ENCODE data around the gene COG6.

The COG6 gene

GRCh38 chr13:39777021-39777420 is 121.6 kb downstream of the COG6 start:
- peaks cover 8% of the 10 kb centered on the region for H3K9me3 Mint-ChIP-seq
- H3K36me3 Mint-ChIP-seq, result peaks cover 6% of the 10 kb centered on the region
- H3K4me3 Mint-ChIP-seq, result peak overlapping the region; percentile 65
- H3K27ac Mint-ChIP-seq, result peak overlapping the region; percentile 98
- no peaks in the 10 kb centered on the region for H3K27me3 Mint-ChIP-seq
- peaks cover 49% of the 10 kb centered on the region for H3K4me1 Mint-ChIP-seq

GRCh38 chr13:39777527-39778061 is 122.1 kb downstream of the COG6 start:
- Mint-ChIP-seq H3K9me3 (peaks cover 8% of the 10 kb centered on the region), H3K27me3 (no peaks in the 10 kb centered on the region), H3K4me1 (peaks cover 49% of the 10 kb centered on the region), H3K27ac (peak overlapping the region; percentile 98), H3K4me3 (peak overlapping the region; percentile 65), H3K36me3 (peaks cover 2% of the 10 kb centered on the region)

- H3K27me3 Mint-ChIP-seq, result no peaks in the 10 kb centered on the region
- peaks cover 49% of the 10 kb centered on the region for H3K4me1 Mint-ChIP-seq
- H3K27ac Mint-ChIP-seq, result peak overlapping the region; percentile 76
- peaks cover 8% of the 10 kb centered on the region for H3K9me3 Mint-ChIP-seq
- H3K36me3 Mint-ChIP-seq, result peaks cover 2% of the 10 kb centered on the region
- no peak overlapping the region for H3K4me3 Mint-ChIP-seq
Observed at GRCh38 chr13:39779337-39780265, 124.1 kb downstream of the COG6 start.

- H3K4me3 Mint-ChIP-seq, result no peak overlapping the region
- H3K27ac Mint-ChIP-seq, result peak overlapping the region; percentile 51
- peaks cover 2% of the 10 kb centered on the region for H3K36me3 Mint-ChIP-seq
- H3K9me3 Mint-ChIP-seq, result peaks cover 8% of the 10 kb centered on the region
- no peaks in the 10 kb centered on the region for H3K27me3 Mint-ChIP-seq
- H3K4me1 Mint-ChIP-seq, result peaks cover 49% of the 10 kb centered on the region
Observed at GRCh38 chr13:39780711-39781110, 125.2 kb downstream of the COG6 start.

- H3K4me3 Mint-ChIP-seq, result no peak overlapping the region
- H3K36me3 Mint-ChIP-seq, result peaks cover 4% of the 10 kb centered on the region
- H3K27me3 Mint-ChIP-seq, result no peaks in the 10 kb centered on the region
- peaks cover 8% of the 10 kb centered on the region for H3K9me3 Mint-ChIP-seq
- peak overlapping the region; percentile 51 for H3K27ac Mint-ChIP-seq
- peaks cover 42% of the 10 kb centered on the region for H3K4me1 Mint-ChIP-seq
Observed at GRCh38 chr13:39781381-39781780, 125.9 kb downstream of the COG6 start.

- Mint-ChIP-seq H3K27me3 (no peaks in the 10 kb centered on the region), H3K9me3 (no peaks in the 10 kb centered on the region), H3K27ac (no peak overlapping the region), H3K4me1 (peaks cover 26% of the 10 kb centered on the region), H3K4me3 (no peak overlapping the region), H3K36me3 (peaks cover 2% of the 10 kb centered on the region)
Observed at GRCh38 chr13:39783051-39783450, 127.6 kb downstream of the COG6 start.

- Mint-ChIP-seq H3K4me1 (peaks cover 13% of the 10 kb centered on the region), H3K4me3 (no peak overlapping the region), H3K27ac (no peak overlapping the region), H3K36me3 (peaks cover 5% of the 10 kb centered on the region), H3K9me3 (no peaks in the 10 kb centered on the region), H3K27me3 (no peaks in the 10 kb centered on the region)
Observed at GRCh38 chr13:39784347-39784746, 128.9 kb downstream of the COG6 start.

GRCh38 chr13:39786091-39786490 is 130.6 kb downstream of the COG6 start:
- H3K27ac Mint-ChIP-seq, result no peak overlapping the region
- H3K4me1 Mint-ChIP-seq, result peaks cover 5% of the 10 kb centered on the region
- H3K36me3 Mint-ChIP-seq, result peaks cover 6% of the 10 kb centered on the region

GRCh38 chr13:39787086-39787487 is 131.6 kb downstream of the COG6 start:
- H3K9me3 Mint-ChIP-seq, result peaks cover 2% of the 10 kb centered on the region
- no peaks in the 10 kb centered on the region for H3K27me3 Mint-ChIP-seq

More at GRCh38 chr13:39786091-39786490, 130.6 kb downstream of the COG6 start:
- Mint-ChIP-seq H3K9me3 (no peaks in the 10 kb centered on the region), H3K27me3 (no peaks in the 10 kb centered on the region), H3K4me3 (no peak overlapping the region)

GRCh38 chr13:39788102-39788501 is 132.6 kb downstream of the COG6 start:
- H3K36me3 Mint-ChIP-seq, result peaks cover 7% of the 10 kb centered on the region
- no peak overlapping the region for H3K27ac Mint-ChIP-seq
- peaks cover 7% of the 10 kb centered on the region for H3K9me3 Mint-ChIP-seq
- H3K4me3 Mint-ChIP-seq, result no peak overlapping the region
- no peaks in the 10 kb centered on the region for H3K27me3 Mint-ChIP-seq
- H3K4me1 Mint-ChIP-seq, result no peaks in the 10 kb centered on the region

More at GRCh38 chr13:39787086-39787487, 131.6 kb downstream of the COG6 start:
- Mint-ChIP-seq H3K27ac (no peak overlapping the region), H3K36me3 (peaks cover 6% of the 10 kb centered on the region), H3K4me3 (no peak overlapping the region), H3K4me1 (no peaks in the 10 kb centered on the region)

- peaks cover 9% of the 10 kb centered on the region for H3K36me3 Mint-ChIP-seq
- no peaks in the 10 kb centered on the region for H3K4me1 Mint-ChIP-seq
- H3K27ac Mint-ChIP-seq, result peak overlapping the region; percentile 14
- H3K9me3 Mint-ChIP-seq, result peaks cover 12% of the 10 kb centered on the region
- H3K27me3 Mint-ChIP-seq, result no peaks in the 10 kb centered on the region
- no peak overlapping the region for H3K4me3 Mint-ChIP-seq
Observed at GRCh38 chr13:39789451-39789850, 134.0 kb downstream of the COG6 start.

Measured in activated naive CD4-positive, alpha-beta T cell treated with anti-CD3 and anti-CD28 coated beads, Interleukin-2, amount 50 U/mL, for 24 hours (primary cell).